ENCODE measurements around the gene TRMT61A.
A peak's percentile ranks its signal among the peaks of the same experiment; 100 is the strongest.

TRMT61A gene

GRCh38 chr14:103555559-103556337 lies 26.8 kb downstream of the TRMT61A start:
- Histone ChIP-seq H3K36me3 (ENCODE audit: insufficient read depth, low read length) (peaks cover 22% of the 10 kb centered on the region), H3K9ac (ENCODE audit: insufficient read length) (no peak overlapping the region), H3K9me3 (ENCODE audit: low read depth, low read length) (no peaks in the 10 kb centered on the region), H3K4me3 (no peak overlapping the region), H3K27ac (no peak overlapping the region)
- DNase-seq (ENCODE audit: low read depth, low spot score), result no peak
- TF ChIP-seq EZH2 (IDR thresholded peaks at IDR 0.05), result no peak
- no peak for TF ChIP-seq POLR2AphosphoS5 (IDR thresholded peaks at IDR 0.05; ENCODE audit: borderline replicate concordance, low read depth, low read length)
- no peak for TF ChIP-seq FOXP2 (optimal IDR thresholded peaks at IDR 0.05; ENCODE audit: control extremely low read depth, extremely low read length, insufficient read depth)

GRCh38 chr14:103556946-103557758 lies 28.2 kb downstream of the TRMT61A start:
- H3K27ac ChIP-seq, result peak overlapping the region; percentile 44
- TF ChIP-seq EZH2 (IDR thresholded peaks at IDR 0.05) (no peak), POLR2AphosphoS5 (IDR thresholded peaks at IDR 0.05; ENCODE audit: borderline replicate concordance, low read depth, low read length) (no peak), FOXP2 (optimal IDR thresholded peaks at IDR 0.05; ENCODE audit: control extremely low read depth, extremely low read length, insufficient read depth) (no peak)
- H3K9me3 ChIP-seq (ENCODE audit: low read depth, low read length), result no peaks in the 10 kb centered on the region
- no peak overlapping the region for H3K4me3 ChIP-seq
- peaks cover 24% of the 10 kb centered on the region for H3K36me3 ChIP-seq (ENCODE audit: insufficient read depth, low read length)
- DNase-seq (ENCODE audit: low read depth, low spot score), result no peak
- H3K9ac ChIP-seq (ENCODE audit: insufficient read length), result no peak overlapping the region

- H3K9ac ChIP-seq (ENCODE audit: insufficient read length), result no peak overlapping the region
- no peaks in the 10 kb centered on the region for H3K9me3 ChIP-seq (ENCODE audit: low read depth, low read length)
- H3K36me3 ChIP-seq (ENCODE audit: insufficient read depth, low read length), result peaks cover 24% of the 10 kb centered on the region
- TF ChIP-seq FOXP2 (optimal IDR thresholded peaks at IDR 0.05; ENCODE audit: control extremely low read depth, extremely low read length, insufficient read depth) (no peak), EZH2 (IDR thresholded peaks at IDR 0.05) (no peak), POLR2AphosphoS5 (IDR thresholded peaks at IDR 0.05; ENCODE audit: borderline replicate concordance, low read depth, low read length) (no peak)
- no peak overlapping the region for H3K27ac ChIP-seq
- DNase-seq (ENCODE audit: low read depth, low spot score), result no peak
- no peak overlapping the region for H3K4me3 ChIP-seq
Observed at GRCh38 chr14:103558071-103558882, 29.3 kb downstream of the TRMT61A start.

GRCh38 chr14:103559766-103560165 lies 30.8 kb downstream of the TRMT61A start:
- peaks cover 24% of the 10 kb centered on the region for H3K36me3 ChIP-seq (ENCODE audit: insufficient read depth, low read length)
- no peak overlapping the region for H3K27ac ChIP-seq
- no peak for DNase-seq (ENCODE audit: low read depth, low spot score)
- H3K4me3 ChIP-seq, result no peak overlapping the region
- peak overlapping the region; percentile 33 for H3K9ac ChIP-seq (ENCODE audit: insufficient read length)
- no peaks in the 10 kb centered on the region for H3K9me3 ChIP-seq (ENCODE audit: low read depth, low read length)
- TF ChIP-seq EZH2 (IDR thresholded peaks at IDR 0.05) (no peak), POLR2AphosphoS5 (IDR thresholded peaks at IDR 0.05; ENCODE audit: borderline replicate concordance, low read depth, low read length) (no peak), FOXP2 (optimal IDR thresholded peaks at IDR 0.05; ENCODE audit: control extremely low read depth, extremely low read length, insufficient read depth) (no peak)

GRCh38 chr14:103560691-103561090 lies 31.7 kb downstream of the TRMT61A start:
- no peak overlapping the region for H3K27ac ChIP-seq
- TF ChIP-seq POLR2AphosphoS5 (IDR thresholded peaks at IDR 0.05; ENCODE audit: borderline replicate concordance, low read depth, low read length) (no peak), FOXP2 (optimal IDR thresholded peaks at IDR 0.05; ENCODE audit: control extremely low read depth, extremely low read length, insufficient read depth) (no peak)
- H3K9me3 ChIP-seq (ENCODE audit: low read depth, low read length), result no peaks in the 10 kb centered on the region
- H3K9ac ChIP-seq (ENCODE audit: insufficient read length), result peak overlapping the region; percentile 94
- DNase-seq (ENCODE audit: low read depth, low spot score), result no peak
- H3K4me3 ChIP-seq, result peak overlapping the region; percentile 94
- peaks cover 24% of the 10 kb centered on the region for H3K36me3 ChIP-seq (ENCODE audit: insufficient read depth, low read length)

- no peak for DNase-seq (ENCODE audit: low read depth, low spot score)
- peak overlapping the region; percentile 94 for H3K9ac ChIP-seq (ENCODE audit: insufficient read length)
- TF ChIP-seq POLR2AphosphoS5 (IDR thresholded peaks at IDR 0.05; ENCODE audit: borderline replicate concordance, low read depth, low read length), result no peak
- TF ChIP-seq FOXP2 (optimal IDR thresholded peaks at IDR 0.05; ENCODE audit: control extremely low read depth, extremely low read length, insufficient read depth), result no peak
- no peak for TF ChIP-seq EZH2 (IDR thresholded peaks at IDR 0.05)
- peaks cover 24% of the 10 kb centered on the region for H3K36me3 ChIP-seq (ENCODE audit: insufficient read depth, low read length)
- H3K4me3 ChIP-seq, result peak overlapping the region; percentile 94
- no peaks in the 10 kb centered on the region for H3K9me3 ChIP-seq (ENCODE audit: low read depth, low read length)
- no peak overlapping the region for H3K27ac ChIP-seq
Observed at GRCh38 chr14:103561381-103562178, 32.6 kb downstream of the TRMT61A start.

- TF ChIP-seq EZH2 (IDR thresholded peaks at IDR 0.05) (no peak), POLR2AphosphoS5 (IDR thresholded peaks at IDR 0.05; ENCODE audit: borderline replicate concordance, low read depth, low read length) (no peak), FOXP2 (optimal IDR thresholded peaks at IDR 0.05; ENCODE audit: control extremely low read depth, extremely low read length, insufficient read depth) (no peak)
- Histone ChIP-seq H3K9ac (ENCODE audit: insufficient read length) (peak overlapping the region; percentile 94), H3K9me3 (ENCODE audit: low read depth, low read length) (no peaks in the 10 kb centered on the region), H3K4me3 (peak overlapping the region; percentile 94), H3K27ac (peak overlapping the region; percentile 97; the same call in 1 of the 2 replicates), H3K36me3 (ENCODE audit: insufficient read depth, low read length) (peaks cover 24% of the 10 kb centered on the region)
- DNase-seq (ENCODE audit: low read depth, low spot score), result no peak
Observed at GRCh38 chr14:103562179-103562428, 33.1 kb downstream of the TRMT61A start.

All from SK-N-MC (cell line).